Neuronal stem cell (in vitro differentiated cells): ENCODE results near the gene TPPP3.

Experiments
- DNase-seq: peaks from one replicate; pipeline ENCODE4 v3.0.0-alpha.2; 2013; ENCODE audit warnings: low spot score
- H2AFZ ChIP-seq: one replicate; pipeline ENCODE4 v1.6.1; 2013; ENCODE audit warnings: mild to moderate bottlenecking, low read length, inconsistent platforms
- H2AK5ac ChIP-seq: 2 replicates; pipeline ENCODE4 v1.6.1; 2013; ENCODE audit warnings: low read depth, mild to moderate bottlenecking, inconsistent platforms, low read length, moderate library complexity, mixed read lengths
- H2BK120ac ChIP-seq: 2 replicates; pipeline ENCODE4 v1.6.1; 2013; ENCODE audit warnings: low read depth, mild to moderate bottlenecking, inconsistent platforms, low read length, moderate library complexity, mixed read lengths
- H2BK12ac ChIP-seq: one replicate; pipeline ENCODE4 v1.6.1; 2013; ENCODE audit warnings: low read length, inconsistent platforms
- H2BK15ac ChIP-seq: 2 replicates; pipeline ENCODE4 v1.6.1; 2013; ENCODE audit warnings: mild to moderate bottlenecking, low read length, inconsistent platforms, mixed read lengths
- H2BK5ac ChIP-seq: one replicate; pipeline ENCODE4 v1.6.1; 2013; ENCODE audit warnings: inconsistent platforms, mild to moderate bottlenecking, low read length, moderate library complexity
- H3K14ac ChIP-seq: one replicate; pipeline ENCODE4 v1.6.1; 2013; ENCODE audit warnings: low read length, inconsistent platforms
- H3K18ac ChIP-seq: 2 replicates; pipeline ENCODE4 v1.6.1; 2013; ENCODE audit warnings: low read length, inconsistent platforms
- H3K23ac ChIP-seq: 2 replicates; pipeline ENCODE4 v1.6.1; 2013; ENCODE audit warnings: low read depth, mild to moderate bottlenecking, mixed read lengths, low read length, inconsistent platforms; ENCODE audit not compliant: poor library complexity
- H3K27ac ChIP-seq: replicated peaks from 3 replicates; pipeline ENCODE4 v1.5.1; 2013; ENCODE audit warnings: low read length, inconsistent platforms
- H3K27me3 ChIP-seq, 3 experiments: 2 replicates each; pipeline ENCODE4 v1.6.1; 2013; ENCODE audit warnings: low read length in 3 of 3, mild to moderate bottlenecking in 2 of 3, inconsistent platforms in 1 of 3, low read depth in 1 of 3, mixed read lengths in 1 of 3, moderate library complexity in 1 of 3; ENCODE audit not compliant: control insufficient read depth in 3 of 3, insufficient read depth in 3 of 3
- H3K36me3 ChIP-seq, 2 donors: replicated peaks in 1 of 2; 2 replicates each; pipeline ENCODE4 v1.6.1; 2013; ENCODE audit warnings: low read length in 2 of 2; ENCODE audit not compliant: control insufficient read depth in 2 of 2, insufficient read depth in 2 of 2
- H3K4ac ChIP-seq: 2 replicates; pipeline ENCODE4 v1.6.1; 2013; ENCODE audit warnings: inconsistent platforms, mild to moderate bottlenecking, low read length, moderate library complexity
- H3K4me1 ChIP-seq, 2 donors: 1 replicate in 1 of 2; 2 replicates in 1 of 2; pipeline ENCODE4 v1.6.1; 2013; ENCODE audit warnings: low read length in 2 of 2, low read depth in 1 of 2; ENCODE audit not compliant: control insufficient read depth in 2 of 2, insufficient read depth in 1 of 2
- H3K4me2 ChIP-seq: one replicate; pipeline ENCODE4 v1.6.1; 2013; ENCODE audit warnings: mild to moderate bottlenecking, low read length, inconsistent platforms; ENCODE audit not compliant: insufficient read depth, poor library complexity, severe bottlenecking
- H3K4me3 ChIP-seq, 2 donors: 2 replicates each; pipeline ENCODE4 v1.5.1; 2013; ENCODE audit warnings: low read length in 2 of 2, mild to moderate bottlenecking in 2 of 2, inconsistent platforms in 1 of 2, moderate library complexity in 1 of 2
- H3K79me1 ChIP-seq: one replicate; pipeline ENCODE4 v1.6.1; 2013; ENCODE audit warnings: low read depth, mild to moderate bottlenecking, inconsistent platforms, low read length, moderate library complexity
- H3K9ac ChIP-seq: one replicate; pipeline ENCODE4 v1.6.1; 2013; ENCODE audit warnings: mild to moderate bottlenecking, low read depth, low read length, inconsistent platforms; ENCODE audit not compliant: poor library complexity
- H3K9me3 ChIP-seq, 2 donors: replicated peaks in 1 of 2; 2 replicates each; pipeline versions ENCODE3 to v1.6.1; 2013; ENCODE audit warnings: low read length in 2 of 2, mild to moderate bottlenecking in 2 of 2, inconsistent platforms in 1 of 2, low read depth in 1 of 2, mixed read lengths in 1 of 2, moderate library complexity in 1 of 2; ENCODE audit not compliant: control insufficient read depth in 2 of 2, insufficient read depth in 1 of 2
- H4K8ac ChIP-seq: one replicate; pipeline ENCODE4 v1.6.1; 2013; ENCODE audit warnings: low read depth, mild to moderate bottlenecking, inconsistent platforms, low read length, moderate library complexity
- H4K91ac ChIP-seq: one replicate; pipeline ENCODE4 v1.6.1; 2013; ENCODE audit warnings: low read length, low read depth, mild to moderate bottlenecking, inconsistent platforms; ENCODE audit not compliant: poor library complexity
- WGBS, 2 donors: extraction: QIAGEN DNeasy Blood & Tissue Kit; methylation state at CpG; one replicate each; pipeline ENCODE4 v1.1.7; 2013; ENCODE audit warnings: missing lambda C conversion rate in 2 of 2, mixed read lengths in 1 of 2; ENCODE audit not compliant: insufficient read length in 2 of 2, insufficient replicate concordance in 1 of 2; ENCODE audit errors: extremely low coverage in 2 of 2; 5-methylcytosine and 5-hydroxymethylcytosine counted together

TPPP3 gene

GRCh38 chr16:67399218-67399733, 6.0 kb upstream of the TPPP3 start:
- Histone ChIP-seq H4K8ac (peak overlapping the region; percentile 97), H3K14ac (peak overlapping the region; percentile 42), H3K9ac (peak overlapping the region; percentile 30), H3K18ac (peak overlapping the region; percentile 93), H3K27ac (no peak overlapping the region), H2BK5ac (peak overlapping the region; percentile 89), H4K91ac (no peak overlapping the region), H3K4ac (no peak overlapping the region), H3K4me3 (no peak overlapping the region), H2AFZ (peak overlapping the region; percentile 77), H2BK120ac (peak overlapping the region; percentile 29), H2BK15ac (peak overlapping the region; percentile 65), H3K79me1 (no peaks in the 10 kb centered on the region), H3K23ac (peak overlapping the region; percentile 92), H3K4me2 (no peak overlapping the region), H3K4me1 (peaks cover 25 to 40% of the 10 kb centered on the region in 2 donors), H3K36me3 (no peaks in the 10 kb centered on the region), H3K27me3 (peaks cover 5 to 16% (median 9%) of the 10 kb centered on the region in 3 experiments), H3K9me3 (no peaks in the 10 kb centered on the region), H2AK5ac (peak overlapping the region; percentile 98), H2BK12ac (peak overlapping the region; percentile 53)
- no CpG with 5 or more reads among the region's 42 CpGs for WGBS, 2 donors
- peak; percentile 77 for DNase-seq

GRCh38 chr16:67398546-67399217, 5.4 kb upstream of the TPPP3 start:
- Histone ChIP-seq H2BK120ac (peak overlapping the region; percentile 29), H2BK15ac (peak overlapping the region; percentile 100), H3K27me3 (peaks cover 9 to 22% (median 15%) of the 10 kb centered on the region in 3 experiments), H3K4me2 (no peak overlapping the region), H3K27ac (no peak overlapping the region), H3K18ac (peak overlapping the region; percentile 93), H3K4me3 (no peak overlapping the region), H3K9ac (no peak overlapping the region), H2AK5ac (peak overlapping the region; percentile 98), H3K9me3 (no peaks in the 10 kb centered on the region), H3K14ac (peak overlapping the region; percentile 42), H2BK5ac (peak overlapping the region; percentile 89), H4K91ac (peak overlapping the region; percentile 56), H3K36me3 (no peaks in the 10 kb centered on the region), H3K23ac (peak overlapping the region; percentile 92), H3K4me1 (peaks cover 29 to 45% of the 10 kb centered on the region in 2 donors), H3K79me1 (no peaks in the 10 kb centered on the region), H2AFZ (peak overlapping the region; percentile 77), H4K8ac (no peak overlapping the region), H3K4ac (no peak overlapping the region), H2BK12ac (peak overlapping the region; percentile 77)
- DNase-seq: no peak
- WGBS, 2 donors: no CpG with 5 or more reads among the region's 19 CpGs

DNA sequence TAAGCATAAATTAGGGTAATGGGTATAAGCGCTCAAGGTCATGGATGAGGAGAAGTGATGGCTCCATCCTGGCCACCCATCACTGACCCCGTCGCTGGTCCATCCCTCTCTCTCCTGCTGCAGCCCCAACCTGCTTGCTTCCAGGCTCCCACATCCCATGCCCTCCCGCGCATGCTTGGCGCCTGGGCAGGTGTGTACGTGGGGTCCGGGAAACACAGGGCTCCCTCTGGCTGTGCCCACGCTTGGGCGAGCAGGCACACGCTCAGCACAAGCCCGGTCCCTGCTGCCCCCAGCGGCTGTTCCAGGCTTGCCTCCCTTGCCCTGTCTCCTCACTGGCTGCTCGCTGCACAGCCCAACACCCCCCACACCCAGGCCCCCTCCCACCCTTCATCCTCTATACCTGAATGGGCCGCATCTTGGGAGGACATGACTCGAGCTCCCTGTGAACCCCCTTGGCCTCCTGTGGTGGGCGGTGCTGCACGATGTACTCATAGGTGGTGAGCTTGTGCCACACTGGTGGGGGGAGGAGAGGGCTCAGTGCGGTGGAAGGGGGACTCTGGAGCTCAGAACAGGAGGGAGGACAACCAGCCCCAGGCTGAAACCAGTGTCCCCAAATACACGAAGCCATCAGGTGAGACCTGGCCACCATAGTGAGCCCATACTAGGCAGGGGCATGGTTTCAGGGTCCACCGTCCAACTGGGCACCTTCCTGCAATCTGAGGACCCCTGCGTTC, 4.7 kb upstream of the TPPP3 start:
- H3K4me1 ChIP-seq: peaks cover 33 to 46% of the 10 kb centered on the region in 2 donors

More for the DNA sequence above, 4.7 kb upstream of the TPPP3 start:
- no peaks in the 10 kb centered on the region for H3K36me3 ChIP-seq
- peak overlapping the region; percentile 77 for H2BK120ac ChIP-seq
- no peak overlapping the region for H2AFZ ChIP-seq
- H3K4ac ChIP-seq: peak overlapping the region; percentile 87
- peak overlapping the region; percentile 95 for H3K18ac ChIP-seq
- H3K4me2 ChIP-seq: no peak overlapping the region
- peaks cover 9 to 26% (median 16%) of the 10 kb centered on the region in 3 experiments for H3K27me3 ChIP-seq
- H3K4me3 ChIP-seq: no peak overlapping the region
- H2BK12ac ChIP-seq: peak overlapping the region; percentile 98
- H3K14ac ChIP-seq: peak overlapping the region; percentile 72
- peak overlapping the region; percentile 93 for H4K91ac ChIP-seq
- H3K9me3 ChIP-seq: no peaks in the 10 kb centered on the region
- H3K27ac ChIP-seq: no peak overlapping the region
- peak overlapping the region; percentile 50 for H3K9ac ChIP-seq
- H4K8ac ChIP-seq: no peak overlapping the region
- peak overlapping the region; percentile 89 for H2BK5ac ChIP-seq
- H2BK15ac ChIP-seq: peak overlapping the region; percentile 100
- no peak for DNase-seq
- no CpG with 5 or more reads among the region's 22 CpGs for whole genome bisulfite sequencing, 2 donors
- H3K79me1 ChIP-seq: no peaks in the 10 kb centered on the region
- peak overlapping the region; percentile 98 for H2AK5ac ChIP-seq
- peak overlapping the region; percentile 92 for H3K23ac ChIP-seq
